Fibroblast of mammary gland (primary cell): ENCODE measurements around the gene SMIM36.

Experiments used
- DNase-seq: peaks from one replicate; pipeline ENCODE4 v3.0.0-alpha.2; 2010; ENCODE audit warnings: low read depth
- H3K4me3 ChIP-seq: 2 replicates; pipeline ENCODE4 v1.5.1; 2011; ENCODE audit warnings: low read depth, mild to moderate bottlenecking, low read length, moderate library complexity; ENCODE audit not compliant: control insufficient read depth
- TF ChIP-seq, protein P1 (sequence below): conservative IDR thresholded peaks from 2 replicates; pipeline ENCODE4 v1.5.1; 2011; ENCODE audit warnings: low read depth, low read length, inconsistent platforms; ENCODE audit not compliant: control insufficient read depth, insufficient read depth

SMIM36 gene

DNA sequence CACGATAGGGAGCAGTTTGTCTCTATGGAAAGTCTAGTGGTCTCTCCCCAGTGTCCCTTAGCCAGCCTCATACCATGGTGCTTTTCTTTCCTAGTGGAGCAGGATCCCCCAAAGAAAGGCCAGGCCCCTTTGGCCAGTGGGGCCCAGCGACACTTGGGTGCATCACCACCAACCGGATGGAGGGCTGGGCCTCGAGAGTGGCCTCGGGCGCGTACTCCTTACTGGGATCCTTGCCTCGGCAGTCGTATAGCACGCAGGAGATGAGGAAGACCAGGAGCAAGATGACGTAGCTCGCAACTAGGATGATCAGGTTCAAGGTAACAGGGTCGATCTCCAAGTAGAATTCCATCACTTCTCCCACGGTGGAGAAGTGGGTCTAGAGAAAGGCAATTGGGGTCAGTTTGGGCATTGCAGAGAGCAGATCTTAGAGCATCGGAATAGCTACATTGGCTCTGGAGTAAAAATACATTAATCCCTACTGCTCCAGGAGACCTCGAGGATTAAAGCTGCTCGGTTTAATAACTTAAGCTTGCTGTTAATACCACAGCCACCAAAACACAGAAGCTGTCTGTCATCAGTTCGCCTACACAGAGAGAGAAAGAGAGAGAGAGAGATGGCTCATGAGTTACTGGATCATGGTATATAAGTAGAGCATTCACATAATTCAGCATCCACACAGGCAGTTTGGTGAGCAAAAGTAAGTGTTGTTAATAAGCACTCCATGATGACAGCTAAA is at the start of gene SMIM36:
Gene SMIM36, minus strand, starts transcription at position 467 of the 736 bp plus-strand sequence.
- DNase-seq = no peak
- no peak within 1 kb of the TSS for H3K4me3 ChIP-seq
- TF ChIP-seq, protein P1, sequence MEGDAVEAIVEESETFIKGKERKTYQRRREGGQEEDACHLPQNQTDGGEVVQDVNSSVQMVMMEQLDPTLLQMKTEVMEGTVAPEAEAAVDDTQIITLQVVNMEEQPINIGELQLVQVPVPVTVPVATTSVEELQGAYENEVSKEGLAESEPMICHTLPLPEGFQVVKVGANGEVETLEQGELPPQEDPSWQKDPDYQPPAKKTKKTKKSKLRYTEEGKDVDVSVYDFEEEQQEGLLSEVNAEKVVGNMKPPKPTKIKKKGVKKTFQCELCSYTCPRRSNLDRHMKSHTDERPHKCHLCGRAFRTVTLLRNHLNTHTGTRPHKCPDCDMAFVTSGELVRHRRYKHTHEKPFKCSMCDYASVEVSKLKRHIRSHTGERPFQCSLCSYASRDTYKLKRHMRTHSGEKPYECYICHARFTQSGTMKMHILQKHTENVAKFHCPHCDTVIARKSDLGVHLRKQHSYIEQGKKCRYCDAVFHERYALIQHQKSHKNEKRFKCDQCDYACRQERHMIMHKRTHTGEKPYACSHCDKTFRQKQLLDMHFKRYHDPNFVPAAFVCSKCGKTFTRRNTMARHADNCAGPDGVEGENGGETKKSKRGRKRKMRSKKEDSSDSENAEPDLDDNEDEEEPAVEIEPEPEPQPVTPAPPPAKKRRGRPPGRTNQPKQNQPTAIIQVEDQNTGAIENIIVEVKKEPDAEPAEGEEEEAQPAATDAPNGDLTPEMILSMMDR = no peak

DNA sequence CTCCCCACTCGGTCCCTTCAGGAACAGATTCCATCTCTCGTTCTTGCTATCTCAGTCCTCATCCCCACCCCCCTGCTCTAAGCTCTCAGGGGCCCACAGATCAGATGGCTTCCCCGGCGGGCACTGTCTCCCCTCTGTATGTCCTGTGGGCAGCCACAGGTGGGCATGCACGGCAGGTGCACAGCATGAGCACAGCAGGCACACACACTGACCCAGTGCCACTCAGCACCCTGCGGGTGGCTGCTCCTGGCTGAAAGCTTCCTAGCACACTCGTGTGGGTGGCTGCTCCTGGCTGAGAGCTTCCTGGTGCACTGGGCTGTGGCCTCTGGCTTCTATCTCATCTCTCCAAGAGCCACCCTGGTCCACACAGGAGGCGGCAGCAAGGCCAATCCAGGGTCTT is 44.5 kb upstream of the SMIM36 start:
- no peak for DNase-seq
- H3K4me3 ChIP-seq = no peak overlapping the region
- TF ChIP-seq, protein P1 = no peak

DNA sequence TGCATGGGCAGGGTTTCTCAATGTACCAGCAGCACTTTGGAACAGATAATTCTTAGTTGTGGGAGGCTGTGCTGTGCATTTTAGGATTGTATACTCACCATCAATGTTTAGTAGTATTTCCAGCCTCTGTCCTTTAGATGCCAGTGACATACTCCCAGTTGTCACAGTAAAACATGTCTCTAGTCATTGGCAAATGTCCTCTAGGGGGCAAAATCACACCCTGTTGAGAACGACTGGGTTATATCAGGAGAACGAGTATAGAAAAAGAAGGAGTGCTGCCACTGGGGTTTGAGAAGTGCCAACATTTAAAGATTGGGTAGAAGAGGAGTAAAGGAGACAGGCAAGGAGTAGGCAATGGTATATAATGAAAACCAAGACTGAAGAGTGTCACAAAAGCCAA is 37.9 kb upstream of the SMIM36 start:
- TF ChIP-seq, protein P1 = peak; percentile 2
- no peak overlapping the region for H3K4me3 ChIP-seq
- no peak for DNase-seq

DNA sequence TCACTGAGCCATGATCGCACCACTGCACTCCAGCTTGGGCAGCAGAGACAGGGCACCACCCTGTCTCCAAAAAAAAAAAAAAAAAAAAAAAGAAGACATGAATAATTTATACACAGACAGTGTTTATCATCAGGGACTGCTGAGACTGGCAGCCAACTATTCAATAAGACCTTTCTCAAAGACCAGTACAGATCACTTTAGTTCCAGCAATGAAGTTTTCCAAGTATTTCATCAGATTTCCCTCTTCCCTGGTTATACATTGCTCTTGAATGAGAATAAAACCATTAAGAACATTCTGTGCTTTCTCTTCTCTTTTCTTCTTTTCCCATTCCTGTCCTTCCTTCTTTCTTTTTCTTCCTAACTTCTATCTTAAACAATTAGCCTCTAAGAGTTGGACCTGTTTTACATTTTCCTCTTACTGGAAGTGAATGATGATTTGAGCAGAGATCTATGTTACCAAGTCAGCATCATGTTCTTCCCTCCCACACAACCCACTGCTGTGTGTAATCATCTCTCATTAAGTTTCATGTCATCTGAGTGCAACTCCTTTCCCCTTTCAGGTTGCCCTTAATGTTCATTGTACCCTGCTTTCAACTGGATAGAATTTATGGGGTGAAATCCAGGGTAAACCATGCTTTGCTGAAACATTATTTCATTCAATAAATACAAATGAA is 35.9 kb upstream of the SMIM36 start:
- TF ChIP-seq, protein P1 = no peak

DNA sequence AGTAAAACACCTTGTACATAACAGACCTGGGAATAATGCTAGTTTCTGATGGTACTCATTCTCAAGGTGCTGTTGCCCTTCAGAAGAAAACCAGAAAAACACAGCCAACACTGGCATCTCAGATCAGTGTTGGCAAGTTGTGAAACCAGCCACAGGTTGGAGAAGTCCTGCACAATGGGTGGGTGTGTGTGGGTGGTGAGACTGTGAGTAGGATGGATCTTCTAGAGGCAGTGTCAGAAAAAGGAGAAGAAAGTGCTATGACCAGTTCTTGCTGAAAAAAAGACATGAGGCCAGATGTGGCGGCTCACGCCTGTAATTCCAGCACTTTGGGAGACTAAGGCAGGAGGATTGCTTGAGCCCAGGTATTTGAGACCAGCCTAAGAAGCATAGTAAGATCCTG is 35.2 kb upstream of the SMIM36 start:
- DNase-seq = no peak
- TF ChIP-seq, protein P1 = no peak
- H3K4me3 ChIP-seq = no peak overlapping the region

More for the DNA sequence above, 35.9 kb upstream of the SMIM36 start:
- H3K4me3 ChIP-seq = no peak overlapping the region
- peak; percentile 60 for DNase-seq

DNA sequence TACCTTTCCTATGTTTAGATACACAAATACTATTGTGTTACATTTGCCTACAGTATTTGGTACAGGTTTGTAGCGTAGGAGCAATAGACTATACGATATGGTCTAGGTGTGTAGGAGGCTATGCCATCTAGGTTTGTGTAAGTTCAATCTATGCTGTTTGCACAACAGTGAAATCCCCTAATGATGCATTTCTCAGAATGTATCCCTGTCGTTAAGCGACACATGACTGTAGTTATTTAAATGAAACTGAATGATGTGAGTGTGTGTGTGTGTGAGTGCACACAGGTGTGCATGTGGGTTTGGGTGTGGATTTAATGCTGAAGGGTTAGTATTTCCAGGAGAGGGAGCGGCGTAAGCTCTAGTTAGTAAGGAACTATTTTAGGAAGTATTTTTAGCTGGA is 34.6 kb upstream of the SMIM36 start:
- no peak overlapping the region for H3K4me3 ChIP-seq
- no peak for DNase-seq
- TF ChIP-seq, protein P1 = no peak
